Activated gamma-delta T cell treated with anti-CD3 and anti-CD28 coated beads, Interleukin-2, amount 50 U/mL, for 16 hours (primary cell): ENCODE measurements around the gene CAPN7.

Experiments used
- DNase-seq: peaks from one replicate; pipeline ENCODE4 v3.0.0-alpha.2; 2020; ENCODE audit warnings: low read depth

CAPN7 gene

GRCh38 chr3:15298504-15298903 lies 92.5 kb downstream of the CAPN7 start:
- no peak for DNase-seq

GRCh38 chr3:15299036-15299435 lies 93.0 kb downstream of the CAPN7 start:
- no peak for DNase-seq

- no peak for DNase-seq
Measured at GRCh38 chr3:15300323-15301078, 94.5 kb downstream of the CAPN7 start.

- DNase-seq = no peak
Measured at GRCh38 chr3:15301761-15302160, 95.7 kb downstream of the CAPN7 start.
